ENCODE data around the gene MIR17HG.
"Not testable (repeated sequence)": the region's sequence is repeated elsewhere in the genome, so short reads cannot be mapped to it uniquely, and the experiment has no call there.

Gene MIR17HG

DNA sequence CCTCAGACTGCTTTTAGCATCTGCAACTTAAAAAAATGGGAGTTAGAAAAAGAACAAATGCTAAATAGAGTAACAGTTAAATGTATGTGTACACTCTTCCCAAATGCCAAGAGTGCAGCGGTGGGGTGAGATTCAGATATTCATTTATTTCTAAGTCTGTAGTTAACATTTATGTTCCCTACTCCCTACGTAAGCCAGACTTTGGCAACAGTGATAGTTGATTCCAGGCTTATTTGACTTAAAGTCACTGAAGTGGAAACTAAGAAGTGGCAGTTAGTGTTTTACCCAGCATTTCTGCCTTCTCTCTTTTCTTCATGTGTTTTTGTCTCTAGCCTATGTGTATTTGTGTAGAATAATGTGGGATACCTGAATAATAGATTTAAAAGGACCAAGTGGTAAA, 4.5 kb downstream of the MIR17HG start:
- no peak overlapping the region for H3K4me3 ChIP-seq (ENCODE audit: low read length)
- TF ChIP-seq, protein P1, sequence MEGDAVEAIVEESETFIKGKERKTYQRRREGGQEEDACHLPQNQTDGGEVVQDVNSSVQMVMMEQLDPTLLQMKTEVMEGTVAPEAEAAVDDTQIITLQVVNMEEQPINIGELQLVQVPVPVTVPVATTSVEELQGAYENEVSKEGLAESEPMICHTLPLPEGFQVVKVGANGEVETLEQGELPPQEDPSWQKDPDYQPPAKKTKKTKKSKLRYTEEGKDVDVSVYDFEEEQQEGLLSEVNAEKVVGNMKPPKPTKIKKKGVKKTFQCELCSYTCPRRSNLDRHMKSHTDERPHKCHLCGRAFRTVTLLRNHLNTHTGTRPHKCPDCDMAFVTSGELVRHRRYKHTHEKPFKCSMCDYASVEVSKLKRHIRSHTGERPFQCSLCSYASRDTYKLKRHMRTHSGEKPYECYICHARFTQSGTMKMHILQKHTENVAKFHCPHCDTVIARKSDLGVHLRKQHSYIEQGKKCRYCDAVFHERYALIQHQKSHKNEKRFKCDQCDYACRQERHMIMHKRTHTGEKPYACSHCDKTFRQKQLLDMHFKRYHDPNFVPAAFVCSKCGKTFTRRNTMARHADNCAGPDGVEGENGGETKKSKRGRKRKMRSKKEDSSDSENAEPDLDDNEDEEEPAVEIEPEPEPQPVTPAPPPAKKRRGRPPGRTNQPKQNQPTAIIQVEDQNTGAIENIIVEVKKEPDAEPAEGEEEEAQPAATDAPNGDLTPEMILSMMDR (IDR thresholded peaks at IDR 0.05; ENCODE audit: insufficient read depth, low read depth, low read length, missing control alignments): no peak
- DNase-seq (ENCODE audit: low read depth): no peak

DNA sequence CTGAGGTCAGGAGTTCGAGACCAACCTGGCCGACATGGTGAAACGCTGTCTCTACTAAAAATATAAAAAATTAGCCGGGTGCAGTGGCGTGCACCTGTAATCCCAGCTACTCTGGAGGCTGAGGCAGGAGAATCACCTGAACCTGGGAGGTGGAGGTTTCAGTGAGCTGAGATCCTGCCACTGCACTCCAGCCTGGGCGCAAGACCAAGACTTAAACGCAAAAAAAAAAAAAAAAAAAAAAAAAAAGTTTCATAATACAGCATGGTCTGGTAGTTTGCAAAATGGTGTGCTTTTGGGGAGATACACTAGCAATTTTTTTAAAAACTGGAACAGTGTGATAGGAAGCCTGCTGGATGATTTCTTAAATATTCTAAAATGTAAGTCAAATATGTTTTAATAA, 5.4 kb downstream of the MIR17HG start:
- DNase-seq (ENCODE audit: low read depth); H3K4me3 ChIP-seq (ENCODE audit: low read length): not testable (repeated sequence)

DNA sequence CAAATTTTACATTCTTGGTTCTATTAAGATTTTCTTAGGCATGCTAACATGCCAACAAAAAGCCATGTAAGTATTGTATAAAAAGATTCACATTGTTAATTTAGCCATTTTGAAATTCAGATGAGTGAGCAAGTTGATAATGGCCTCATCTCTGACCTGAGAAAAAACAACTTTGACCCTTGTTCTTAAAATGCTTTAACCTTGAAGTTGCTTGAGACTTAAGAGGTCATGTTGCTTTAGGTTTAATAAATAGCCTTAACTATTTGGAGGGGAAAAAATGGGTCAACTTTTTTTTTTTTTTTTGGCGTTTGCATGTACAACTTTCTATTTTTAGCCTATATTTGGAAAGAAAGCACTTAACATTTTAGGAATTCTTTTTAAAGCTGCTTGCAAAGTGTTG, 6.0 kb downstream of the MIR17HG start:
- TF ChIP-seq, protein P1 (IDR thresholded peaks at IDR 0.05; ENCODE audit: insufficient read depth, low read depth, low read length, missing control alignments): no peak

DNA sequence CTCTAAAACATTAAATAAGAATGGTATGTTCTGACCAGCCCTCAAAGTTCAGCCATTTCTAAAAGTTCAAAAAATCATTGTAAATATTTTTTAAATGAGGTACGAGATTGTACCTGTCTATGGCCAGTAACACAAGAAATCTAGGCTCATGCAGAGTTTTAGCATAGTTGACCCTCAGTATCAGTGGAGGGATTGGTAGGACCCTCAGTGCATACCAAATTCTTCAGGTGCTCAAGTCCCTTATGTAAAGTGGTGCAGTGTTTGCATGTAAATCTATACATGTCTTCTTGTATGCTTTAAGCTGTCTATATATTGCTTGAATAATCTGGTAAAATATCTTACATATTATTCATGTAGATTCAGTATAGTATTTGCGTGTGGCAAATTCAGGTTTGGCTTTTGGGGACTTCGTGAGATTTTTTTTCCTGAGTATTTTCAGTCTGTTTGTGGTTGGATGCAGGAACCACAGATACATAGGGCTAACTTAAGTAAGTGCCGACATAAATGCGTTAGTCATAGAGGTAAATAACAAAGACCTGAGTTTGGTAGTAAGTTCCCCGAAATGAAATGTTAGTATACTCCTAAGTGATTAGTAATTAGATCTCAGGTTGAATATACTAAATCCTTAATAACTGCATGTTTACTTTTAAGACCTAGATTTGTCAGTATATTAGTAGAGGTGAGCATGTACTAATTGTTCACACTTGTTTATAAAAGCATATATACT, 7.8 kb downstream of the MIR17HG start:
- no peak overlapping the region for H3K4me3 ChIP-seq (ENCODE audit: low read length)
- TF ChIP-seq, protein P1 (IDR thresholded peaks at IDR 0.05; ENCODE audit: insufficient read depth, low read depth, low read length, missing control alignments): no peak
- DNase-seq (ENCODE audit: low read depth): no peak

More for the DNA sequence above, 6.0 kb downstream of the MIR17HG start:
- no peak for DNase-seq (ENCODE audit: low read depth)
- no peak overlapping the region for H3K4me3 ChIP-seq (ENCODE audit: low read length)

DNA sequence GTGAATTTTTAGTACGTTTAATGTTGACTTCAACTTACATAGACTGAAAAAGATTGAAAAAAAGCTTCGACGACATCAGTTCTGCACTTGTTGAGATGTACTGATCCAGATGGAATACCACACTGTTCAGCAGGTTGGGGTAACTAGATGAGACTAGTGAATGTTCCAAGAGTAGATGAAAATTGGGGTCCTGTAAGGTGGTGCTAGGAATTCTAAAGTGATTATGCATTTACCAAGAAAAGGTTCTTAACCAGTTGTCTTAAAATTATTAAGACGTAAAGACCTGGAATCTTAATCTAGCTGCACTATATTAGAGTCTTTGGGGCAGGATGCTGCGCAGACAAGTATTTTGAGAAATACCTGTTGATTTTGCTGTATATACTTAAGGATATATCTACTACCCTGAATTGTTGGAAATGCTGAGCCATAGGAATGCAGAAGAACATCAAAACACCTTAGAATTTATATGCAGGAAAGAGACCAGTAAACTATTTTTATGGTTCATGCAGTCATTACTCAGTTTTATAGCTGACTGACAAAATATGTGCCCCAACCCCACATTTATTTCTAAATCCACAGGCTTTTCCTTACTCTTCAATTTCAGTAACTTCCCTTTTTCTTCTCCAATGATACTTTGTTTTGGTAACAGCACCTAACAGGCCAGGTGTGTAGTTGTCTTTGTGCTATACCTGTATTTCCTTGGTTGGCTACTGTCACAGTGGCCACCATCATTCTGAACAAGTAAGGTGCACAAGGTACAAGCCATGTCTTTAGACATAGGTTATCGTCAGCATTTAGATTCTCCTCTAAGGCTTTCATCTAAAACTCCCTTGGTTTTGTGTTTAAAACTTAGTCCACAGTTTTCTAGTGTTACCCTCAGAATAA, 8.6 kb downstream of the MIR17HG start:
- no peak for DNase-seq (ENCODE audit: low read depth)
- TF ChIP-seq, protein P1 (IDR thresholded peaks at IDR 0.05; ENCODE audit: insufficient read depth, low read depth, low read length, missing control alignments): no peak
- H3K4me3 ChIP-seq (ENCODE audit: low read length): no peak overlapping the region

DNA sequence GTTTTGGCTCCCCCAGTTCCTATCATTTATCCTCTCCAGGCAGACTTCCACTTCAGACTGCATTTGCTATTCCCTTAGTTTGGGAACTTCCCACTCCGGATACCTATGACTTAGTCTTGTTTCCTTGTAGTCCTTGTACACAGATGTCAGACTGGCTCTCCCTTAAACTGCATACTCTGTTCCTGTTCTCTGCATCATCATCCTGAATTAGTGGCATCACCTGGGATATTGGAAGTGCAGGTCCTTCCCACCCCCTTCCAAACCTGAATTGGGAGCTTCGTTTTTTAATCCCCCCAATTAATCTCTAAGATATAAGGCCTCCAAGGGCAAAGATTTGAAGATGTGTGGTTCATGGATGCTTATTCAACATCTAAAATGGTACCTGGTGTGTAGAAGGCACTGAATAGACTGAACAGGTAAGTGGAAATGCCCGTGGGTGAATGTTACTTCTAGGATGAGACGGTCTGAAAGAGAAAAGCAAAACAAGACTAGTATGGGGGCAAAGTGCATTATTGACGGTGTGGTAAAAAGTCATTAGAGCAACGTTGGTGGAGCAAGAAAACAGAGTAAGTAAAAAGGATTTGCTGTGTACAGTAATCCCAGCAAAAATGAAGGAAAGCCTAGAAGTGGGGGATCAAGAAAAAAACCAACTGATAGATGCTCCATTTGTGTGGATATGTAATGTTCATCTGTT, 9.6 kb downstream of the MIR17HG start:
- TF ChIP-seq, protein P1 (IDR thresholded peaks at IDR 0.05; ENCODE audit: insufficient read depth, low read depth, low read length, missing control alignments): no peak
- no peak overlapping the region for H3K4me3 ChIP-seq (ENCODE audit: low read length)
- DNase-seq (ENCODE audit: low read depth): no peak

Measured in epithelial cell of esophagus (primary cell).